Measurements from ENCODE around the gene GEMIN4. TPM values are rescaled to one million over a fixed set of nuclear protein-coding genes. Genes with fewer than 3 reads are reported as not detected.

GEMIN4 gene
- total and polyA plus RNA-seq, 2 experiments from 2014 or later, result 14.1 to 45.0 TPM

GRCh38 chr17:732067-732901 lies 19.8 kb downstream of the GEMIN4 start, which contains the start of gene TLCD3A (continued):
- TF ChIP-seq CTCF (conservative IDR thresholded peaks at IDR 0.05; ENCODE audit: low read depth in 2 of 2) (no peak), NANOG (IDR thresholded peaks at IDR 0.05; ENCODE audit: borderline replicate concordance) (no peak), EZH2 (IDR thresholded peaks at IDR 0.05; ENCODE audit: low read depth, unreplicated experiment) (no peak)

DNA sequence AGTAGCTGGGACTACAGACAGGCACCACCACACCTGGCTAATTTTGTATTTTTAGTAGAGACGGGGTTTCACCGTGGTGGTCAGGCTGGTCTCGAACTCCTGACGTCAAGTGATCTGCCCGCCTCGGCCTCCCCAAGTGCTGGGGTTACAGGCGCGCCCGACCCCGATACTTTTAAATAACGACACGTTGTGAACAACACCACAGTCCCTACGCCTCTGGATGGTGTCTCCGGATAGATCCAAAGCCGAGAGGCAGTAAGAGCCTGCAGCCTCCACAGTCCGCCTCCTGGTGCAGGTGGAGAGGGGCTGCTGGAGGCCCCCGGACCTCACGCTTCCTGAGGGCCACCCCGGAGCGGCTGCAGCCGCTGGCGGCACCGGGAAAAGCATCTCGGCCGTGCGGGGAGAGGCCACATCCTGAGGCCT lies 20.4 kb downstream of the GEMIN4 start:
- TF ChIP-seq ZNF331 (CRISPR knock-in tag; IDR thresholded peaks at IDR 0.05; ENCODE audit: low read depth) (no peak), NANOG (IDR thresholded peaks at IDR 0.05; ENCODE audit: borderline replicate concordance) (no peak), JUNB (IDR thresholded peaks at IDR 0.05; ENCODE audit: unreplicated experiment) (no peak), CREB1 (CRISPR knock-in tag; IDR thresholded peaks at IDR 0.05; ENCODE audit: low read depth) (no peak), ZNF114 (CRISPR knock-in tag; IDR thresholded peaks at IDR 0.05) (no peak), STAT1 (IDR thresholded peaks at IDR 0.05; ENCODE audit: unreplicated experiment) (no peak)
- TF ChIP-seq, protein P1, sequence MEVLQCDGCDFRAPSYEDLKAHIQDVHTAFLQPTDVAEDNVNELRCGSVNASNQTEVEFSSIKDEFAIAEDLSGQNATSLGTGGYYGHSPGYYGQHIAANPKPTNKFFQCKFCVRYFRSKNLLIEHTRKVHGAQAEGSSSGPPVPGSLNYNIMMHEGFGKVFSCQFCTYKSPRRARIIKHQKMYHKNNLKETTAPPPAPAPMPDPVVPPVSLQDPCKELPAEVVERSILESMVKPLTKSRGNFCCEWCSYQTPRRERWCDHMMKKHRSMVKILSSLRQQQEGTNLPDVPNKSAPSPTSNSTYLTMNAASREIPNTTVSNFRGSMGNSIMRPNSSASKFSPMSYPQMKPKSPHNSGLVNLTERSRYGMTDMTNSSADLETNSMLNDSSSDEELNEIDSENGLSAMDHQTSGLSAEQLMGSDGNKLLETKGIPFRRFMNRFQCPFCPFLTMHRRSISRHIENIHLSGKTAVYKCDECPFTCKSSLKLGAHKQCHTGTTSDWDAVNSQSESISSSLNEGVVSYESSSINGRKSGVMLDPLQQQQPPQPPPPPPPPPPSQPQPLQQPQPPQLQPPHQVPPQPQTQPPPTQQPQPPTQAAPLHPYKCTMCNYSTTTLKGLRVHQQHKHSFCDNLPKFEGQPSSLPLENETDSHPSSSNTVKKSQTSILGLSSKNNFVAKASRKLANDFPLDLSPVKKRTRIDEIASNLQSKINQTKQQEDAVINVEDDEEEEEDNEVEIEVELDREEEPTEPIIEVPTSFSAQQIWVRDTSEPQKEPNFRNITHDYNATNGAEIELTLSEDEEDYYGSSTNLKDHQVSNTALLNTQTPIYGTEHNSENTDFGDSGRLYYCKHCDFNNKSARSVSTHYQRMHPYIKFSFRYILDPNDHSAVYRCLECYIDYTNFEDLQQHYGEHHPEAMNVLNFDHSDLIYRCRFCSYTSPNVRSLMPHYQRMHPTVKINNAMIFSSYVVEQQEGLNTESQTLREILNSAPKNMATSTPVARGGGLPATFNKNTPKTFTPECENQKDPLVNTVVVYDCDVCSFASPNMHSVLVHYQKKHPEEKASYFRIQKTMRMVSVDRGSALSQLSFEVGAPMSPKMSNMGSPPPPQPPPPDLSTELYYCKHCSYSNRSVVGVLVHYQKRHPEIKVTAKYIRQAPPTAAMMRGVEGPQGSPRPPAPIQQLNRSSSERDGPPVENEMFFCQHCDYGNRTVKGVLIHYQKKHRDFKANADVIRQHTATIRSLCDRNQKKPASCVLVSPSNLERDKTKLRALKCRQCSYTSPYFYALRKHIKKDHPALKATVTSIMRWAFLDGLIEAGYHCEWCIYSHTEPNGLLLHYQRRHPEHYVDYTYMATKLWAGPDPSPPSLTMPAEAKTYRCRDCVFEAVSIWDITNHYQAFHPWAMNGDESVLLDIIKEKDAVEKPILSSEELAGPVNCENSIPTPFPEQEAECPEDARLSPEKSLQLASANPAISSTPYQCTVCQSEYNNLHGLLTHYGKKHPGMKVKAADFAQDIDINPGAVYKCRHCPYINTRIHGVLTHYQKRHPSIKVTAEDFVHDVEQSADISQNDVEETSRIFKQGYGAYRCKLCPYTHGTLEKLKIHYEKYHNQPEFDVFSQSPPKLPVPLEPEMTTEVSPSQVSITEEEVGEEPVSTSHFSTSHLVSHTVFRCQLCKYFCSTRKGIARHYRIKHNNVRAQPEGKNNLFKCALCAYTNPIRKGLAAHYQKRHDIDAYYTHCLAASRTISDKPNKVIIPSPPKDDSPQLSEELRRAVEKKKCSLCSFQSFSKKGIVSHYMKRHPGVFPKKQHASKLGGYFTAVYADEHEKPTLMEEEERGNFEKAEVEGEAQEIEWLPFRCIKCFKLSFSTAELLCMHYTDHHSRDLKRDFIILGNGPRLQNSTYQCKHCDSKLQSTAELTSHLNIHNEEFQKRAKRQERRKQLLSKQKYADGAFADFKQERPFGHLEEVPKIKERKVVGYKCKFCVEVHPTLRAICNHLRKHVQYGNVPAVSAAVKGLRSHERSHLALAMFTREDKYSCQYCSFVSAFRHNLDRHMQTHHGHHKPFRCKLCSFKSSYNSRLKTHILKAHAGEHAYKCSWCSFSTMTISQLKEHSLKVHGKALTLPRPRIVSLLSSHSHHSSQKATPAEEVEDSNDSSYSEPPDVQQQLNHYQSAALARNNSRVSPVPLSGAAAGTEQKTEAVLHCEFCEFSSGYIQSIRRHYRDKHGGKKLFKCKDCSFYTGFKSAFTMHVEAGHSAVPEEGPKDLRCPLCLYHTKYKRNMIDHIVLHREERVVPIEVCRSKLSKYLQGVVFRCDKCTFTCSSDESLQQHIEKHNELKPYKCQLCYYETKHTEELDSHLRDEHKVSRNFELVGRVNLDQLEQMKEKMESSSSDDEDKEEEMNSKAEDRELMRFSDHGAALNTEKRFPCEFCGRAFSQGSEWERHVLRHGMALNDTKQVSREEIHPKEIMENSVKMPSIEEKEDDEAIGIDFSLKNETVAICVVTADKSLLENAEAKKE (CRISPR knock-in tag; IDR thresholded peaks at IDR 0.05), result no peak
- Histone ChIP-seq H3K4me3 (peak overlapping the region; percentile 82), H3K4me1 (ENCODE audit: insufficient read depth) (peaks cover 15% of the 10 kb centered on the region), H3K4me2 (peak overlapping the region; percentile 88), H3K36me3 (ENCODE audit: insufficient read depth) (no peaks in the 10 kb centered on the region), H3K27ac (ENCODE audit: low read depth) (no peak overlapping the region), H3K27me3 (ENCODE audit: insufficient read depth) (peaks cover 7% of the 10 kb centered on the region; the same call in 1 of the 2 replicates), H2AFZ (peak overlapping the region; percentile 80; the same call in 1 of the 2 replicates), H4K20me1 (replicated peaks; ENCODE audit: insufficient read depth) (peaks cover 20% of the 10 kb centered on the region), H3K9me2 (ENCODE audit: insufficient read depth) (no peaks in the 10 kb centered on the region), H3F3A (replicated peaks; ENCODE audit: low read depth) (0 out of 2 replicates have a peak, but pooled peaks cover 9% of the 10 kb centered on the region), H3K79me2 (replicated peaks; ENCODE audit: insufficient read depth) (peaks cover 38% of the 10 kb centered on the region)
- H3K27ac Mint-ChIP-seq, result no peak overlapping the region
- peaks cover 20% of the 10 kb centered on the region for H3K4me1 Mint-ChIP-seq
- H3K36me3 Mint-ChIP-seq (ENCODE audit: low read depth), result peaks cover 36% of the 10 kb centered on the region
- peak; percentile 68 for DNase-seq (ENCODE audit: low spot score)
- H3K4me3 Mint-ChIP-seq, result peak overlapping the region; percentile 78
- peak; percentile 67 for ATAC-seq
- peaks cover 17% of the 10 kb centered on the region for H3K27me3 Mint-ChIP-seq (ENCODE audit: insufficient read depth, low read depth, poor library complexity)
- H3K9me3 Mint-ChIP-seq, result no peaks in the 10 kb centered on the region
